H7 (cell line): ENCODE data around the gene TBX15. TPM values are rescaled to one million over a fixed set of nuclear protein-coding genes. Genes with fewer than 3 reads are reported as not detected.
"Not testable (repeated sequence)": the region's sequence is repeated elsewhere in the genome, so short reads cannot be mapped to it uniquely, and the experiment has no call there.

ENCODE experiments used
- DNase-seq: peaks from one replicate; pipeline ENCODE4 v3.0.0; 2012
- H3K27me3 ChIP-seq: 2 replicates; pipeline ENCODE4 v1.6.0; 2011; ENCODE audit warnings: mild to moderate bottlenecking, low read length; ENCODE audit not compliant: control insufficient read depth, insufficient read depth
- H3K36me3 ChIP-seq: replicated peaks from 2 replicates; pipeline ENCODE4 v1.5.1; 2011; ENCODE audit warnings: low read length; ENCODE audit not compliant: control insufficient read depth, insufficient read depth
- H3K4me3 ChIP-seq: 2 replicates; pipeline ENCODE4 v1.5.1; 2011; ENCODE audit warnings: low read depth, mild to moderate bottlenecking, control low read depth, low read length, moderate library complexity; ENCODE audit not compliant: insufficient read depth
- total RNA-seq: library from RNA; depleted of rRNA; stranded (reverse); fragments of >200 nt; shearing (Covaris generic); gene quantifications from 2 replicates; pipeline ENCODE4 v1.2.3, GENCODE V29; 2014

The TBX15 gene
- total RNA-seq, 1 experiment from 2014 or later = 13.8 TPM

GRCh38 chr1:118920124-118920717 is 67.9 kb downstream of the TBX15 start:
- no peaks in the 10 kb centered on the region for H3K27me3 ChIP-seq
- no peak overlapping the region for H3K4me3 ChIP-seq
- no peak for DNase-seq
- no peaks in the 10 kb centered on the region for H3K36me3 ChIP-seq

- no peaks in the 10 kb centered on the region for H3K36me3 ChIP-seq
- no peak overlapping the region for H3K4me3 ChIP-seq
- no peaks in the 10 kb centered on the region for H3K27me3 ChIP-seq
- DNase-seq = no peak
Measured at GRCh38 chr1:118918940-118919259, 69.2 kb downstream of the TBX15 start.

GRCh38 chr1:118918230-118918939 is 69.8 kb downstream of the TBX15 start:
- DNase-seq = no peak
- Histone ChIP-seq H3K4me3 (no peak overlapping the region), H3K36me3 (no peaks in the 10 kb centered on the region), H3K27me3 (no peaks in the 10 kb centered on the region)

- not testable (repeated sequence) for H3K36me3 ChIP-seq, H3K4me3 ChIP-seq, H3K27me3 ChIP-seq, DNase-seq
Measured at GRCh38 chr1:118916346-118916745, 71.8 kb downstream of the TBX15 start.

GRCh38 chr1:118914379-118915161 is 73.6 kb downstream of the TBX15 start:
- H3K4me3 ChIP-seq = no peak overlapping the region
- no peaks in the 10 kb centered on the region for H3K27me3 ChIP-seq
- DNase-seq = no peak
- no peaks in the 10 kb centered on the region for H3K36me3 ChIP-seq

GRCh38 chr1:118913818-118914217 is 74.3 kb downstream of the TBX15 start:
- no peak overlapping the region for H3K4me3 ChIP-seq
- no peak for DNase-seq
- H3K36me3 ChIP-seq = no peaks in the 10 kb centered on the region
- H3K27me3 ChIP-seq = no peaks in the 10 kb centered on the region

- no peak overlapping the region for H3K4me3 ChIP-seq
- DNase-seq = no peak
- H3K36me3 ChIP-seq = no peaks in the 10 kb centered on the region
- no peaks in the 10 kb centered on the region for H3K27me3 ChIP-seq
Measured at GRCh38 chr1:118912574-118912973, 75.6 kb downstream of the TBX15 start.

- no peak for DNase-seq
- H3K27me3 ChIP-seq = no peaks in the 10 kb centered on the region
- no peaks in the 10 kb centered on the region for H3K36me3 ChIP-seq
- H3K4me3 ChIP-seq = no peak overlapping the region
Measured at GRCh38 chr1:118911571-118911970, 76.6 kb downstream of the TBX15 start.

GRCh38 chr1:118907466-118907865 is 80.7 kb downstream of the TBX15 start:
- Histone ChIP-seq H3K27me3 (no peaks in the 10 kb centered on the region), H3K36me3 (no peaks in the 10 kb centered on the region), H3K4me3 (no peak overlapping the region)
- DNase-seq = no peak

GRCh38 chr1:118905671-118906070 is 82.5 kb downstream of the TBX15 start:
- no peaks in the 10 kb centered on the region for H3K36me3 ChIP-seq
- H3K4me3 ChIP-seq = no peak overlapping the region
- no peak for DNase-seq
- no peaks in the 10 kb centered on the region for H3K27me3 ChIP-seq

- H3K4me3 ChIP-seq = no peak overlapping the region
- no peaks in the 10 kb centered on the region for H3K36me3 ChIP-seq
- no peak for DNase-seq
- H3K27me3 ChIP-seq = no peaks in the 10 kb centered on the region
Measured at GRCh38 chr1:118905196-118905595, 82.9 kb downstream of the TBX15 start.

- no peaks in the 10 kb centered on the region for H3K36me3 ChIP-seq
- no peak for DNase-seq
- H3K27me3 ChIP-seq = no peaks in the 10 kb centered on the region
- H3K4me3 ChIP-seq = no peak overlapping the region
Measured at GRCh38 chr1:118902711-118903191, 85.4 kb downstream of the TBX15 start.

- Histone ChIP-seq H3K4me3 (no peak overlapping the region), H3K27me3 (no peaks in the 10 kb centered on the region), H3K36me3 (no peaks in the 10 kb centered on the region)
- DNase-seq = no peak
Measured at GRCh38 chr1:118902299-118902698, 85.8 kb downstream of the TBX15 start.

GRCh38 chr1:118900643-118901440 is 87.3 kb downstream of the TBX15 start:
- Histone ChIP-seq H3K36me3 (no peaks in the 10 kb centered on the region), H3K27me3 (no peaks in the 10 kb centered on the region), H3K4me3 (no peak overlapping the region)
- DNase-seq = no peak
